HCT116 (cell line): ENCODE data around the gene SMG9. TPM values are rescaled to one million over a fixed set of nuclear protein-coding genes. Genes with fewer than 3 reads are reported as not detected.

Experiments
- ATAC-seq: fragments of 200-7000 bp; cut with Tn5 transposase; 2 replicates; pipeline ENCODE4 v1.9.1; 2020; ENCODE audit warnings: mild to moderate bottlenecking, moderate library complexity
- BruUV-seq: library from RNA; stranded (reverse); fragments of 400-500 nt; replicated peaks from 2 replicates; lab custom pipeline; 2021; lab: Mats Ljungman, UMichigan
- CTCF ChIA-PET: fragments of 300-600 bp; sonication (Branson Sonifier 250); formaldehyde crosslinking; loops from one replicate; lab custom pipeline; 2021; ENCODE audit warnings: antibody characterized with exemption; lab: Charles Lee
- POLR2A ChIA-PET: fragments of 300-600, 350-600 bp; sonication (Branson Sonifier 250); formaldehyde crosslinking; loops from one replicate; lab custom pipeline; 2021; ENCODE audit warnings: antibody characterized with exemption; lab: Charles Lee
- RAD21 ChIA-PET, 2 experiments: fragments of 300-600 bp; sonication (Branson Sonifier 250); formaldehyde crosslinking; loops; one replicate each; lab custom pipeline; 2023; ENCODE audit warnings: low total read pairs in 2 of 2; ENCODE audit not compliant: uncharacterized antibody in 2 of 2, unreplicated experiment in 2 of 2, low non-redundant PET in 1 of 2; lab: Charles Lee
- DNase-seq: peaks from one replicate; pipeline ENCODE4 v3.0.0-alpha.2; 2010; ENCODE audit warnings: low read depth, low spot score
- H2AFZ ChIP-seq: fragments of 200-600 bp; shearing (Covaris generic), sonication (generic); 2 replicates; pipeline ENCODE4 v1.6.1; 2017; ENCODE audit warnings: low read depth, mixed run types, mixed read lengths, antibody characterized with exemption, low read length; ENCODE audit not compliant: poor library complexity, severe bottlenecking
- H3K27ac ChIP-seq: 2 replicates; pipeline ENCODE4 v1.5.1; 2012; ENCODE audit warnings: low read depth, low read length
- H3K27me3 ChIP-seq: fragments of 200-600 bp; sonication (generic); 2 replicates; pipeline ENCODE4 v1.6.1; 2016; ENCODE audit warnings: mixed run types, low read length, mixed read lengths; ENCODE audit not compliant: insufficient read depth
- H3K36me3 ChIP-seq, 2 experiments: fragments of 200-500 bp in 1 of 2; fragments of 200-600 bp in 1 of 2; sonication (Bioruptor generic) in 1 of 2; sonication (generic) in 1 of 2; 2 replicates each; pipeline versions ENCODE4 v1.5.1 to v1.6.1; 2014 to 2016; ENCODE audit warnings: low read length in 2 of 2, inconsistent platforms in 1 of 2, mixed read lengths in 1 of 2, mixed run types in 1 of 2; ENCODE audit not compliant: insufficient read depth in 2 of 2, control insufficient read depth in 1 of 2
- H3K4me1 ChIP-seq, 2 experiments: fragments of 200-600 bp in 1 of 2; sonication (generic) in 1 of 2; 2 replicates each; pipeline versions ENCODE4 v1.5.1 to v1.6.1; 2012 to 2017; ENCODE audit warnings: low read length in 2 of 2, inconsistent platforms in 1 of 2, mild to moderate bottlenecking in 1 of 2, mixed read lengths in 1 of 2, mixed run types in 1 of 2, moderate library complexity in 1 of 2; ENCODE audit not compliant: insufficient read depth in 2 of 2, control insufficient read depth in 1 of 2
- H3K4me2 ChIP-seq: fragments of 200-600 bp; sonication (generic); 2 replicates; pipeline ENCODE4 v1.6.1; 2017; ENCODE audit warnings: mixed run types, low read length, mixed read lengths
- H3K4me3 ChIP-seq, 2 experiments: fragments of 200-600 bp in 1 of 2; sonication (generic) in 1 of 2; replicated peaks in 1 of 2; 2 replicates each; pipeline ENCODE4 v1.5.1; 2011 to 2016; ENCODE audit warnings: low read length in 2 of 2, control low read depth in 1 of 2, low read depth in 1 of 2, mild to moderate bottlenecking in 1 of 2, mixed read lengths in 1 of 2, mixed run types in 1 of 2
- H3K79me2 ChIP-seq: fragments of 200-600 bp; sonication (generic); 2 replicates; pipeline ENCODE4 v1.6.1; 2017; ENCODE audit warnings: mild to moderate bottlenecking, mixed run types, low read length, moderate library complexity, mixed read lengths; ENCODE audit not compliant: insufficient read depth
- H3K9ac ChIP-seq: fragments of 200-600 bp; sonication (generic); 2 replicates; pipeline ENCODE4 v1.6.1; 2016; ENCODE audit warnings: low read length, mixed read lengths
- H3K9me2 ChIP-seq: fragments of 200-600 bp; sonication (generic), shearing (Covaris generic); 2 replicates; pipeline ENCODE4 v1.6.1; 2017; ENCODE audit warnings: mixed run types, mild to moderate bottlenecking, moderate library complexity; ENCODE audit not compliant: insufficient read depth
- H3K9me3 ChIP-seq, 2 experiments: fragments of 200-500 bp in 1 of 2; fragments of 200-600 bp in 1 of 2; sonication (Bioruptor generic) in 1 of 2; sonication (generic) in 1 of 2; 2 replicates each; pipeline ENCODE4 v1.6.1; 2014 to 2017; ENCODE audit warnings: low read length in 2 of 2, mixed read lengths in 2 of 2, inconsistent platforms in 1 of 2, low read depth in 1 of 2, mild to moderate bottlenecking in 1 of 2, mixed run types in 1 of 2, moderate library complexity in 1 of 2; ENCODE audit not compliant: control insufficient read depth in 1 of 2, insufficient read depth in 1 of 2
- H4K20me1 ChIP-seq: fragments of 200-600 bp; sonication (generic), shearing (Covaris generic); 2 replicates; pipeline ENCODE4 v1.6.1; 2017; ENCODE audit warnings: mixed run types, mild to moderate bottlenecking, moderate library complexity; ENCODE audit not compliant: insufficient read depth
- EGR1 ChIP-seq: IDR thresholded peaks from 2 replicates; pipeline ENCODE4 v1.6.1; 2012; ENCODE audit warnings: low read depth
- SRF ChIP-seq: IDR thresholded peaks from 2 replicates; pipeline ENCODE4 v1.6.1; 2012; ENCODE audit warnings: low read depth
- ZFX ChIP-seq: fragments of 450-650 bp; IDR thresholded peaks from 2 replicates; pipeline ENCODE4 v1.6.1; 2017
- intact Hi-C: fragments of 100-400 bp; cut with micrococcal nuclease; formaldehyde crosslinking; loops from 2 replicates; pipeline ENCODE4 v1.10.0; 2022
- total RNA-seq: library from RNA; stranded (reverse); gene quantifications from one replicate; pipeline ENCODE4 v1.2.1, GENCODE V29; 2021; ENCODE audit not compliant: unreplicated experiment
- TF ChIP-seq, protein P1 (sequence below), 3 experiments: fragments of 200-600 bp in 1 of 3; sonication (generic) in 1 of 3; IDR thresholded peaks in 2 of 3; conservative IDR thresholded peaks in 1 of 3; 2 replicates each; pipeline ENCODE4 v1.5.1; 2012 to 2017; ENCODE audit warnings: low read depth in 2 of 3, low read length in 2 of 3, antibody characterized with exemption in 1 of 3, borderline replicate concordance in 1 of 3, control low read depth in 1 of 3, mild to moderate bottlenecking in 1 of 3, mixed read lengths in 1 of 3, mixed run types in 1 of 3, moderate library complexity in 1 of 3; ENCODE audit not compliant: insufficient read depth in 1 of 3
- TF ChIP-seq, protein P2 (sequence below): IDR thresholded peaks from 2 replicates; pipeline ENCODE4 v1.6.1; 2012; ENCODE audit warnings: low read depth

Gene SMG9
- total RNA-seq, 1 experiment from 2014 or later = 80.2 TPM

DNA sequence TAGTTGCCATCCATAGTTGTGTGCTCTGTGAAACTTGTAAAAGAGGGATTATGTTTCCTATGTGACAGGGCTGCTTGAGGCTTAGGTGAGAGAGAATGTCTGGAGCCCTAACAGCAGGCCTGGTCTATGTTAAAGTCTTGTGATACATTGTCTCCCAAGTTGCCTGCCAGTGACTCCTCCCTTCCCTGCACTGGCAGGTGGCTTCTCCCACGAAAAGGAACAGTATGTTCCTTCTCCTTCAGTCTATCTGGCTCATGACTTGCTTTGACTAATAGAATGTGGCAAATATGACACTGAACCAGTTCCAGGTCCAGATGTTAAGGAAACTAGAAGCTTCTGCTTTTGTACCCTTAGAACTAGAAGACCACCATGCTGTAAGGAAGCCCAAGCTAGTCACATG, 31.9 kb upstream of the SMG9 start:
- CTCF ChIA-PET = interaction anchor here (1.6 kb wide), 1 partner anchor 41 kb away, joined by 5 read pairs; no protein-coding TSS in a partner anchor
- H3K79me2 ChIP-seq = peaks cover 9% of the 10 kb centered on the region; the same call in 1 of the 2 replicates
- intact Hi-C loops = loop anchor here (10.0 kb wide), 1 partner anchor 112 kb away; the partner anchor contains the start of gene PLAUR

More for the DNA sequence above, 31.9 kb upstream of the SMG9 start:
- no peaks in the 10 kb centered on the region for H3K36me3 ChIP-seq
- H2AFZ ChIP-seq = no peak overlapping the region
- no peak for DNase-seq
- no peak overlapping the region for H3K9ac ChIP-seq
- no TSS peak for BruUV-seq
- no peak overlapping the region for H3K4me3 ChIP-seq
- no peak overlapping the region for H3K27ac ChIP-seq
- POLR2A ChIA-PET = interaction anchor here (1.6 kb wide), 1 partner anchor 118 kb away, joined by 4 read pairs; no protein-coding TSS in a partner anchor
- H3K4me2 ChIP-seq = no peak overlapping the region
- H3K27me3 ChIP-seq = no peaks in the 10 kb centered on the region
- H3K4me1 ChIP-seq = peaks cover 37 to 43% of the 10 kb centered on the region in 2 experiments
- H3K9me3 ChIP-seq = no peaks in the 10 kb centered on the region
- no peak for ATAC-seq
- TF ChIP-seq ZFX = no peak
- TF ChIP-seq, protein P1, sequence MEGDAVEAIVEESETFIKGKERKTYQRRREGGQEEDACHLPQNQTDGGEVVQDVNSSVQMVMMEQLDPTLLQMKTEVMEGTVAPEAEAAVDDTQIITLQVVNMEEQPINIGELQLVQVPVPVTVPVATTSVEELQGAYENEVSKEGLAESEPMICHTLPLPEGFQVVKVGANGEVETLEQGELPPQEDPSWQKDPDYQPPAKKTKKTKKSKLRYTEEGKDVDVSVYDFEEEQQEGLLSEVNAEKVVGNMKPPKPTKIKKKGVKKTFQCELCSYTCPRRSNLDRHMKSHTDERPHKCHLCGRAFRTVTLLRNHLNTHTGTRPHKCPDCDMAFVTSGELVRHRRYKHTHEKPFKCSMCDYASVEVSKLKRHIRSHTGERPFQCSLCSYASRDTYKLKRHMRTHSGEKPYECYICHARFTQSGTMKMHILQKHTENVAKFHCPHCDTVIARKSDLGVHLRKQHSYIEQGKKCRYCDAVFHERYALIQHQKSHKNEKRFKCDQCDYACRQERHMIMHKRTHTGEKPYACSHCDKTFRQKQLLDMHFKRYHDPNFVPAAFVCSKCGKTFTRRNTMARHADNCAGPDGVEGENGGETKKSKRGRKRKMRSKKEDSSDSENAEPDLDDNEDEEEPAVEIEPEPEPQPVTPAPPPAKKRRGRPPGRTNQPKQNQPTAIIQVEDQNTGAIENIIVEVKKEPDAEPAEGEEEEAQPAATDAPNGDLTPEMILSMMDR (IDR thresholded peaks at IDR 0.05 in 2 of 3, conservative IDR thresholded peaks at IDR 0.05 in 1 of 3; ENCODE audit: borderline replicate concordance in 1 of 3, insufficient read depth in 1 of 3, low read depth in 2 of 3, low read length in 2 of 3) = no peak
- TF ChIP-seq SRF = no peak
- TF ChIP-seq, protein P2, sequence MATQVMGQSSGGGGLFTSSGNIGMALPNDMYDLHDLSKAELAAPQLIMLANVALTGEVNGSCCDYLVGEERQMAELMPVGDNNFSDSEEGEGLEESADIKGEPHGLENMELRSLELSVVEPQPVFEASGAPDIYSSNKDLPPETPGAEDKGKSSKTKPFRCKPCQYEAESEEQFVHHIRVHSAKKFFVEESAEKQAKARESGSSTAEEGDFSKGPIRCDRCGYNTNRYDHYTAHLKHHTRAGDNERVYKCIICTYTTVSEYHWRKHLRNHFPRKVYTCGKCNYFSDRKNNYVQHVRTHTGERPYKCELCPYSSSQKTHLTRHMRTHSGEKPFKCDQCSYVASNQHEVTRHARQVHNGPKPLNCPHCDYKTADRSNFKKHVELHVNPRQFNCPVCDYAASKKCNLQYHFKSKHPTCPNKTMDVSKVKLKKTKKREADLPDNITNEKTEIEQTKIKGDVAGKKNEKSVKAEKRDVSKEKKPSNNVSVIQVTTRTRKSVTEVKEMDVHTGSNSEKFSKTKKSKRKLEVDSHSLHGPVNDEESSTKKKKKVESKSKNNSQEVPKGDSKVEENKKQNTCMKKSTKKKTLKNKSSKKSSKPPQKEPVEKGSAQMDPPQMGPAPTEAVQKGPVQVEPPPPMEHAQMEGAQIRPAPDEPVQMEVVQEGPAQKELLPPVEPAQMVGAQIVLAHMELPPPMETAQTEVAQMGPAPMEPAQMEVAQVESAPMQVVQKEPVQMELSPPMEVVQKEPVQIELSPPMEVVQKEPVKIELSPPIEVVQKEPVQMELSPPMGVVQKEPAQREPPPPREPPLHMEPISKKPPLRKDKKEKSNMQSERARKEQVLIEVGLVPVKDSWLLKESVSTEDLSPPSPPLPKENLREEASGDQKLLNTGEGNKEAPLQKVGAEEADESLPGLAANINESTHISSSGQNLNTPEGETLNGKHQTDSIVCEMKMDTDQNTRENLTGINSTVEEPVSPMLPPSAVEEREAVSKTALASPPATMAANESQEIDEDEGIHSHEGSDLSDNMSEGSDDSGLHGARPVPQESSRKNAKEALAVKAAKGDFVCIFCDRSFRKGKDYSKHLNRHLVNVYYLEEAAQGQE = no peak
- no peak for TF ChIP-seq EGR1
- TF ChIP-seq, all 23 proteins: peak for 0
- H4K20me1 ChIP-seq = no peaks in the 10 kb centered on the region
- H3K9me2 ChIP-seq = no peaks in the 10 kb centered on the region
- RAD21 ChIA-PET = no interaction called here
